ENCODE results near the gene ANAPC7.
"Not testable (repeated sequence)": the region's sequence is repeated elsewhere in the genome, so short reads cannot be mapped to it uniquely, and the experiment has no call there.

DNA sequence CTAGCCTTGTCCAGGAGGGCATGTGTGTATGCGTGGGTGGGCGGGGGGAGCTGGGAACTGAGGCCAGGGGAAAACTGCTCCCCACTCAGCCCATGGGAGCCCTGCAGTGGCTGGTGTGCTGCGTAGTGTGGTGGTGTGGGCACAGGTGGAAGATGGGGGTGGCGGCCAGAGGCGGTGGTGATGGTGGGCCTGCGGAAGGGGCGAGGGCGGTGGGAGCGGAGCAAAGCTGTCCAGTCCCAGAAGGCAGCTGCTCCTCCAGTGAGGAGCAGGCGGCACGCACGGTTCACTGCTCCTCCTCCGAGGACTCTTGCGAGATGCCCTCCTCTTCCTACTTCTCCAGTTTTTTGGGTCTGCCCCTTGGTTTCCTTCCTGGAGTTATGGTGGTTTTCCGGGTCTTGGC lies 26.2 kb upstream of the ANAPC7 start:
- not testable (repeated sequence) for TF ChIP-seq EP300, CTCF, POLR2A (IDR thresholded peaks at IDR 0.05)
